OCI-LY7 (cell line): Measurements from ENCODE around the gene RBM23.

Experiments used
- EZH2phosphoT487 ChIP-seq: fragments of 200-600 bp; sonication (generic); IDR thresholded peaks from 2 replicates; pipeline ENCODE4 v1.6.1; 2018; ENCODE audit warnings: low read depth, borderline replicate concordance, mild to moderate bottlenecking, mixed run types, antibody characterized with exemption, low read length, moderate library complexity, mixed read lengths
- TF ChIP-seq, protein P1 (sequence below): fragments of 200-600 bp; sonication (generic); conservative IDR thresholded peaks from 2 replicates; pipeline ENCODE4 v1.5.1; 2014; ENCODE audit warnings: mild to moderate bottlenecking, antibody characterized with exemption, low read length, moderate library complexity, mixed read lengths

DNA sequence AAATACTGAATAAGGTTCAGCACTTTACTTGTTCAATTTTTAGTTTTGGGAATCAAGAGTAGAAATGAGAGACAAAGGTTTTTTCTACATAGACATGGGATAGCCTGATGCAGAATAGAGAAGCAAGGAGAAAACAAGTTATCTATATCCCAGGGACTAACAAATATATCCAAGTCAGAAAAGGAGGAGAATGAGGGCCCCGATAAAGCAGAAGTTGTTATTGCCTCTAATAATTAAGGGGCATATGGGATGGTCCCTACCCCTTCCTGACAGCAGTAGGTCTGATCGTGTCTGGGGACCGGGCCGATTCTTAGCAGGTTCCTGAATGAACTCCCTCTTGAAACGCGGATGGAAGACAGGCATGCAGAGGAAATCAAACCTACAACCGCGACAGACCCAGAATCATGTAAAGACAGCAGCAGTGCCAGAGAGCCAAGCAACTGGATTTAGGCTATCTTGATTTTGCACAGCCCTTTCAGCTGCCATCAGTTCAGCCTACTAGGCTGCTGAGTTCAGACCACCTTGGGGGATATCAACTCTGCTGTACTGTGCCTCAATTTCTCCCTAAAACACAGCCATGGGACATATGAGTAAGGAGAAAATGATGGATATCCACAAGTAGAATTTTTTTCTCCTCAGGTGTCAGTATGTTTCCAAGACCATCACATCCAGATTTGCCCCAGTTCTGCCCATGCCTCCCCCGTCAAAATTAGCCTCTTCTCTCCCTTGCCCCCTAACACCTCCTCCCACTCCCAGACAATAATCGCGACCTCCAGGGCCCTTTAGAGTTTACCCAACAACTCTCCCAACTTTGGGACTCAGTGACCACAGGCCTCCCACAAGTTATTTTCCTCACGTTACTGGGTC lies 9.5 kb upstream of the RBM23 start:
- TF ChIP-seq, protein P1, sequence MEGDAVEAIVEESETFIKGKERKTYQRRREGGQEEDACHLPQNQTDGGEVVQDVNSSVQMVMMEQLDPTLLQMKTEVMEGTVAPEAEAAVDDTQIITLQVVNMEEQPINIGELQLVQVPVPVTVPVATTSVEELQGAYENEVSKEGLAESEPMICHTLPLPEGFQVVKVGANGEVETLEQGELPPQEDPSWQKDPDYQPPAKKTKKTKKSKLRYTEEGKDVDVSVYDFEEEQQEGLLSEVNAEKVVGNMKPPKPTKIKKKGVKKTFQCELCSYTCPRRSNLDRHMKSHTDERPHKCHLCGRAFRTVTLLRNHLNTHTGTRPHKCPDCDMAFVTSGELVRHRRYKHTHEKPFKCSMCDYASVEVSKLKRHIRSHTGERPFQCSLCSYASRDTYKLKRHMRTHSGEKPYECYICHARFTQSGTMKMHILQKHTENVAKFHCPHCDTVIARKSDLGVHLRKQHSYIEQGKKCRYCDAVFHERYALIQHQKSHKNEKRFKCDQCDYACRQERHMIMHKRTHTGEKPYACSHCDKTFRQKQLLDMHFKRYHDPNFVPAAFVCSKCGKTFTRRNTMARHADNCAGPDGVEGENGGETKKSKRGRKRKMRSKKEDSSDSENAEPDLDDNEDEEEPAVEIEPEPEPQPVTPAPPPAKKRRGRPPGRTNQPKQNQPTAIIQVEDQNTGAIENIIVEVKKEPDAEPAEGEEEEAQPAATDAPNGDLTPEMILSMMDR: no peak
- TF ChIP-seq EZH2phosphoT487: no peak
